GM18520 (cell line): ENCODE measurements around the gene SLC17A7.
"Not testable (repeated sequence)": the region's sequence is repeated elsewhere in the genome, so short reads cannot be mapped to it uniquely, and the experiment has no call there.

Source experiments
- ATAC-seq: cut with Tn5 transposase; IDR thresholded peaks from one replicate; pipeline ENCODE4 v1.9.1; 2021; ENCODE audit not compliant: unreplicated experiment

Gene SLC17A7

GRCh38 chr19:49470615-49470978 lies 29.3 kb upstream of the SLC17A7 start:
- ATAC-seq: no peak

GRCh38 chr19:49469828-49470614 lies 28.7 kb upstream of the SLC17A7 start:
- peak; percentile 42 for ATAC-seq

GRCh38 chr19:49468746-49469447 lies 27.6 kb upstream of the SLC17A7 start:
- peak; percentile 46 for ATAC-seq

GRCh38 chr19:49468199-49468598 lies 26.9 kb upstream of the SLC17A7 start:
- no peak for ATAC-seq

GRCh38 chr19:49465371-49465770 lies 24.0 kb upstream of the SLC17A7 start:
- no peak for ATAC-seq

GRCh38 chr19:49463960-49464740 lies 22.8 kb upstream of the SLC17A7 start:
- no peak for ATAC-seq

- ATAC-seq: no peak
Observed at GRCh38 chr19:49462492-49462891, 21.2 kb upstream of the SLC17A7 start.

GRCh38 chr19:49461656-49462055 lies 20.3 kb upstream of the SLC17A7 start:
- ATAC-seq: no peak

- ATAC-seq: not testable (repeated sequence)
Observed at GRCh38 chr19:49461130-49461529, 19.8 kb upstream of the SLC17A7 start.

GRCh38 chr19:49459388-49459787 lies 18.1 kb upstream of the SLC17A7 start:
- ATAC-seq: no peak

GRCh38 chr19:49458567-49458903 lies 17.2 kb upstream of the SLC17A7 start:
- no peak for ATAC-seq

GRCh38 chr19:49456326-49456725 lies 15.0 kb upstream of the SLC17A7 start:
- ATAC-seq: no peak

- ATAC-seq: no peak
Observed at GRCh38 chr19:49455773-49456172, 14.4 kb upstream of the SLC17A7 start.

- no peak for ATAC-seq
Observed at GRCh38 chr19:49453757-49454240, 12.5 kb upstream of the SLC17A7 start.

GRCh38 chr19:49453013-49453756 lies 11.9 kb upstream of the SLC17A7 start, which contains the start of gene ALDH16A1:
Gene ALDH16A1 (plus strand): TSS chr19:49453225. CDS start chr19:49453332, 107 bp downstream.
- ATAC-seq: peak; percentile 83

GRCh38 chr19:49451430-49452181 lies 10.3 kb upstream of the SLC17A7 start, which contains the start of gene PIH1D1:
Gene PIH1D1 (minus strand): TSS chr19:49451814. CDS start chr19:49451574, 240 bp downstream.
- peak; percentile 61 for ATAC-seq

GRCh38 chr19:49450405-49450804 lies 9.1 kb upstream of the SLC17A7 start:
- ATAC-seq: no peak

- no peak for ATAC-seq
Observed at GRCh38 chr19:49448432-49448786, 7.1 kb upstream of the SLC17A7 start.

- ATAC-seq: no peak
Observed at GRCh38 chr19:49447485-49448431, 6.4 kb upstream of the SLC17A7 start.
